IPS DF 4.7 (cell line): Measurements from ENCODE around the gene INPPL1.
"Not testable (repeated sequence)": the region's sequence is repeated elsewhere in the genome, so short reads cannot be mapped to it uniquely, and the experiment has no call there.

Source experiments
- DNase-seq: peaks from one replicate; pipeline ENCODE4 v3.0.0-alpha.2; 2013; ENCODE audit warnings: low spot score; ENCODE audit errors: extremely low read depth

The INPPL1 gene

GRCh38 chr11:72244060-72244360, 19.4 kb downstream of the INPPL1 start, which contains the start of gene PHOX2A:
PHOX2A (minus strand) TSS chr11:72244176; CDS start chr11:72244004, 172 bp downstream.
- no peak for DNase-seq

DNA sequence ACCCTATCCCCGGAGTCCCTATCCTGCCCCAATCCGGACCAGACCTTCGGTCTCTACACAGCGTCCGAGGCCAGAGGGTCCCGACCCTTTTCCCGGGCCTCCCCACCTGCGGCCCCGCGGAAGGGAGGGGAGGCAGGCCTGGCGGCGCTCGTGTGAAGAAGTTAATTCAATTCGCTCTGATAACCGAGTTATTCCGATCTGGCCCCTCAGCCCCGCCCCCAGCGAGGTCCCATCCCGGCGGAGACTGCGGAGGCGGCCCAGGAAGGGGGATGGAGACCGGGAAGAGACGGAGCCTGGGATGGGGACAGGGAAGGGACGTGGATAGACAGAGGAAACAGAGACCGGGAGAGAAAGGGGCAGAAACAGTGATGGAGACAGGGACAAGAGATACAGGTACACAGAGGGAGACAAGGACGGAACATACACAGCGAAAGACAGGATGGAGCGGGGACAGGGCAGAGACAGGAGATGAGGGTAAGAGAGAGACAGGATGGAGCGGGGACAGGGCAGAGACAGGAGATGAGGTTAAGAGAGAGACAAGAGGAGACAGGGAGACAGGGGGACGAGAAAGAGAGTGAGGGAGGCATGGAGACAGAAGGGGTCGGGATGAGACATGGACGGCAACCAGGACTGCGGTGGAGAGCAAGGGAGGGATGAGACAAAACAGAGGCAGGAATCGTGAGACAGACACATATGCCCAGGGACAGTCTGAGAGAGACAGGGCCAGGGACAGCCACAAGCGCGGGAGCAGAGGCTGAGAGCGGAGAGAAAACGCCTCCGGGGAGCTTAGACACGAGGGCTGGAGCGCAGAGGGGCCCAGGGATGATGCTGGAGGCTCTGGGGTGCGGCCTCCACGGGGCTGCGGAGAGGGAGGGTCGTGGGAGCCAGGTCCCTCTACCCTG, 20.0 kb downstream of the INPPL1 start:
- no peak for DNase-seq

GRCh38 chr11:72245263-72245816, 20.8 kb downstream of the INPPL1 start:
- DNase-seq: no peak

GRCh38 chr11:72247584-72247983, 23.0 kb downstream of the INPPL1 start:
- no peak for DNase-seq

- DNase-seq: no peak
These were observed 25.4 kb downstream of the INPPL1 start for GRCh38 chr11:72249961-72250360.

DNA sequence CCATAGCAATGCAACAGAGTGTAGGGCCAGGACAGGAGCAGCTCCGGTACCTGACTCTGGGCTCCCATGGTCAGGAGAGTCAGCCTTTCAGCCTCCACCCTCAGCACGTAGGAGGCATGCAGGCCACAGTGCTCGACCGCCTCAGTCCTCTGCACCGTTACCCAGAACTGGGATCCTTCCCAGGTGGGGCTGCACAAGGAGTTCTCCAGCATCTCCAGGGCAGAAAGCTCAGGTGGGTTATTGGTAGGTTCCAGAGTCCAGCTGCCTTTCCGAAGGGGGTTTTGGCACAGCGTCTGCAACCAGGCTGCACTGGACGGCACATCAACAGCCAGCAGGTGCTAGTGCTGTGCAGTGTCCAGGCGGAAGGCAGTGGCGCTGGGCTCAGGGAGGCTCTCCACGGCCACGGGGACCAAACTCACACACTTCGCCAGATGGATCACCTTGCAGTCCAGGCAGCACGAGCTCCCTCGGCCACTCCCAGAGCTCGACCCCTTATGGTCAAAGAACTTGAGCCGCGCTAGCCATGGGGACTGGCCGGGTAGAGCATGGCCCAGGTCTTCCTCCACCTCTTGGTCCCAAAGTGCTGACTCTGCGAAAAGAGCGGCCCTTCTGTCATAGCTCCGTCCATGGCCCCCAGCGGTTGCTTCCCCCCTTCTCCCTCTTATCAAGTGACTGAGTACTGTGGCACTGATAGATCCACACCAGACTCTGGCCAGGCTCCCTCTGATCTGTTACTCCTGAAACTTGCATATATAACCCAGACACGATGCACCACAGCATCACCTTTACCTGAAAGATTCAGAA, 26.3 kb downstream of the INPPL1 start:
- DNase-seq: no peak

- DNase-seq: no peak
These were observed 27.0 kb downstream of the INPPL1 start for GRCh38 chr11:72251614-72252013.

DNA sequence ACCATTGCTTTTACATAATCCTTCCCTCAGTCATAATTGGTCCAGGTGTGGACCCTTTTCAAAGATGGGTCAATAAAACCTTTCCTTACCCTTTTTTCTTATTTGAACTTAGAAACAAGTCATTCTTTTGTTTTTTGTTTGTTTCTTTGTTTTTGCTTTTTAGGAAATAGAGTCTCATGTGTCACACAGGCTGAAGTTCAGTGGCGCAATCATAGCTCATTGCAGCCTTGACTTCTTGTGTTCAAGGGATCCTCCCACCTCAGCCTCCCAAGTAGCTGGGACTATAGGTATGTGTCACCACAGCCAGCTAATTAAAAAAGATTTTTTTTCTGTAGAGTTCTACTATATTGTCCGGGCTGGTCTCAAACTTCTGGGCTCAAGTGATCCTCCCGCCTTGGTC, 28.8 kb downstream of the INPPL1 start:
- no peak for DNase-seq

DNA sequence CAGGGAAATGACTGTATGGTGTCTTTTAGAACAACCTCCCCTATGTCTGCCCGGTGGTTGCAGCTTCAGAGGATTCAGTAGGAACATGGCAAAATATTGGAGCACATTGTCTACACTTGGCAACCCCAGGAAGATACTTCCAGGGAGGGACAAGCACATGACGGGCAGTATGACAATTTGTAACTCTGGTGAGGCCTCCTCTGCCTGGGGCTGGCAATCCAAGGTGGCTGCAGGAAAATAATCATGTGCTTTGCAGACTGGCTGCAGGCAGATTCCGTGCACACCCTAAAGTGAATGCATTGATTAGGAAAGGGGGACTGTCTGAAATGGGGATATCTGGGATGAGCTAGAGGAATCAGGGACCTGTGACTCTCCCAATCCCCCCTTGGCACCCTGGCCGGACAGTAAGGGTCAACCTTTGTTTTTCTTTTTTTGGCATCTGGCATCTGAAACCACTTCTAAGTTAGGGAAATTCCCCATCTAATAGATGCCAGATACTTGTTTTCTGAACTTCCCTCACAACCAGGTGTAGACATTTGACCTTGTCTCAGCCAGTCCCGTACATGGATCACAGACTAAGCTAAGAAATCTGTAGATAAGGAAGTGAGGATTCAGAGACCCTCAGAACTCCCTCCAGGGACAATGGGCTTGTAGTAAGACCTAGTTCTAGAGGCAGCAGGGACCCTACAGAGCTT, 29.9 kb downstream of the INPPL1 start:
- DNase-seq: no peak

- no peak for DNase-seq
These were observed 33.0 kb downstream of the INPPL1 start for GRCh38 chr11:72257570-72257969.

- no peak for DNase-seq
These were observed 34.9 kb downstream of the INPPL1 start for GRCh38 chr11:72259490-72259889.

DNA sequence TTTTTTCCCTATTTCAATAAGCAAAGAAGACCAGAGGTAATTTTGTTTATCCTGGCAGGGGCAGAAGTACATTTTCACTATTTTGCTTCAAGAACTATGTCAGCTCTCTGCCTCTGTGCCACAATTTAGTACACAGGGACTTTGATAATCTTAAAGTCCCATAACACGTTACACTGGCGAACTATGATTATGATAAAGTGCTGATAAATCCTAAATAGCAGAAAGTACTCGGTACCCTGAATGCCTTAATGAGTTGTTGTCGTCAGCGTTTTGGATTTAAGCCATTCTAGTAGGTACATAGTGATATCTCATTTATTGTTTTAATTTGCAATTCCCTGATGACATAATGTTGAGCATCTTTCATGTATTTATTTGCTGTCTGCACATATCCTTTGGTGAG, 36.0 kb downstream of the INPPL1 start:
- DNase-seq: no peak

DNA sequence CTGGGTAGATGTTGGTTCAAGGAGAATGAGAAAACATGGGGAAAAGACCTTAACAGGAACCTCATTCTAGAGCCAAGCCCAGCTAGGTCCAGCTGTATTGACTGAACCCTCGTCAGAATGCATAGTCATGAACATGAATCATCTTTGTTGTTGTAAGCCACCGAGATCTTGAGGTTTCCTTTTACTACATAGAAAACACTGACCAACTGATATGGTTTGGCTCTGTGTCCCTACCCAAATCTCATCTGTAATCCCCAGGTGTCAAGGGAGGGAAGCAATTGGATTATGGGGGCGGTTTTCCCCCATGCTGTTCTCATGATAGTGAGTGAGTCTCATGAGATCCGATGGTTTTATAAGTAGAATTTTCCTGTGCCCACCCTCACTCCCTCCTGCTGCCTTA, 38.8 kb downstream of the INPPL1 start:
- no peak for DNase-seq

DNA sequence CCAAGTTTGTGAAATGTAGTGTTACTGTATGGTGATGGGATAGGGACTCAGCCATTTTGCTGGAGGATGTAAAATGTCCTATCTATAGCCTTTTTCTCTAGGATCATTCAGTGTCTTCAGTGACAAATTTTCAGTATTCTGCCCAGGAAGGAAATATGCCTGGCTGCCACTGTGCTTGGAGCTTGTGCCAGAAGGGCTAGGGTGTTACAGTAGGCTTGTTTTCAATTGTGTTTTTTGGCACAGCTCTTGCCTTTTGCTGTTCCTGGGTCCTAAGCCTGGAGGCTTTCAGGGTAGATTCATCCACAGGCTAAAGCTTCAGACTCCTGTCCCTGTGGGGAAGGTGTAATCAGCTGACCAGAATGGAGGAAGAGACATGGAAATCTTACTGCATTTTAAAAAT, 41.4 kb downstream of the INPPL1 start:
- no peak for DNase-seq

DNA sequence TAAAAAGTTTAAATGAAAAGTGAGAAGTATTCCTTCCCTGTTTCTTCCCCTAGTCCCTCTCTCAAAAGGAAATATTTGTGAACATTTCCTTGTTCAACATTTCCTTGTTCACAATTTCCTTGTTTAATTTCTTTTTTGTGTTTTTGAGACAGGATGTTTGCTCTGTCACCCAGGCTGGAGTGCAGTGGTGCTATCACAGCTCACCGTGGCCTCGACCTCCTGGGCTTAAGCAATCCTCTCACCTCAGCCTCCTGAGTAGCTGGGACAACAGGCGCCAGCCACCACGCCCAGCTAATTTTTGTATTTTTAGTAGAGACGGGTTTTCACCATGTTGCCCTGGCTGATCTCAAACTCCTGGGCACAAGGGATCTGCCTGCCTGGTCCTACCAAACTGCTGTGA, 42.4 kb downstream of the INPPL1 start:
- DNase-seq: not testable (repeated sequence)

- DNase-seq: no peak
These were observed 43.5 kb downstream of the INPPL1 start for GRCh38 chr11:72267956-72268617.

GRCh38 chr11:72271980-72272379, 47.4 kb downstream of the INPPL1 start:
- DNase-seq: no peak

DNA sequence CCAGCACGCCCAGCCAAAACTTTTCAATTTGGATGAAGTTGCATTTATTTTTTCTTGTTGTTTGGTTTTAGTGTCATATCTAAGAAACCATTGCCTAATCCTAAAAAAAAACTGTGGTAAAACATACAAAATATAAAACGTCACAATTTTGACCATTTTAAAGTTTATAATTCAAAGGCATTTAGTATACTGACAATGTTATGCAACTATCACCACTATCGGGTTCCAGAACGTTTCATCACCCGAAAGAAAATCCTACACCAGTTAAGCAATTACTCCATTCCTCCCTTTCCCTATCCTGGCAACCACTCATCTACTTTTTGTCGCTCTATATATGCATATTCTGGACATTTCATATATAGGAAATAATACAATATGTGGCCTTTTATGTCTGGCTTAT, 49.9 kb downstream of the INPPL1 start:
- DNase-seq: no peak

DNA sequence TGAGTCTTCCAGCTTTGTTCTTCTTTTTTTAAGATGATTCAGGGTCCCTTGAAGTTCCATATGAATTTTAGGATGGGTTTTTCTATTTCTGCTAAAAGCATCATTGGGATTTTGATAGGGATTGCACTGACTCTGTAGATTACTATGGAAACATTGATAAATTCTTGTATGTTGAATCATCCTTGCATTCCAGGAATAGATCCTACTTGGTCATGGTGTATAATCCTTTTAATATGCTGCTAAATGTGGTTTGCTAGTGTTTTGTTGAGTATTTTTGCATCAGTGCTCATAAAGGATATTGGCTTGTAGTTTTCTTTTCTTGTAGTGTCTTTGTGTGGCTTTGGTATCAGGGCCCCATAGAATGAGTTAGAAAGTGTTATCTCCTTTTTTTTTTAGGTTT, 54.3 kb downstream of the INPPL1 start:
- no peak for DNase-seq

DNA sequence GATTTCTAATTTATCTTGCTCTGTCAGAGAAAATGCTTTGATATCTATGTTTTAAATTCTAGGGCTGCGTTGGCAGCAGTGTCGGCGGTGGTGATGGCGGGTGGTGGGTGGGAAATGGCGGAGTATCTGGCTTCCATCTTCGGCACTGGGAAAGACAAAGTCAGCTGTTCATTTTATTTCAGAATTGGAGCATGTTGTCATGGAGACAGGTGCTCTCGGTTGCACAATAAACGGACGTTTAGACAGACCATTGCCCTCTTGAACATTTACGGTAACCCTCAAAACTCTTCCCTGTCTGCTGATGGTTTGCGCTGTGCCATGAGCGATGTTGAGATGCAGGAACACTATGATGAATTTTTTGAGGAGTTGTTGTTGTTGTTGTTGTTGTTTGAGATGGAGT, 55.5 kb downstream of the INPPL1 start:
- no peak for DNase-seq

DNA sequence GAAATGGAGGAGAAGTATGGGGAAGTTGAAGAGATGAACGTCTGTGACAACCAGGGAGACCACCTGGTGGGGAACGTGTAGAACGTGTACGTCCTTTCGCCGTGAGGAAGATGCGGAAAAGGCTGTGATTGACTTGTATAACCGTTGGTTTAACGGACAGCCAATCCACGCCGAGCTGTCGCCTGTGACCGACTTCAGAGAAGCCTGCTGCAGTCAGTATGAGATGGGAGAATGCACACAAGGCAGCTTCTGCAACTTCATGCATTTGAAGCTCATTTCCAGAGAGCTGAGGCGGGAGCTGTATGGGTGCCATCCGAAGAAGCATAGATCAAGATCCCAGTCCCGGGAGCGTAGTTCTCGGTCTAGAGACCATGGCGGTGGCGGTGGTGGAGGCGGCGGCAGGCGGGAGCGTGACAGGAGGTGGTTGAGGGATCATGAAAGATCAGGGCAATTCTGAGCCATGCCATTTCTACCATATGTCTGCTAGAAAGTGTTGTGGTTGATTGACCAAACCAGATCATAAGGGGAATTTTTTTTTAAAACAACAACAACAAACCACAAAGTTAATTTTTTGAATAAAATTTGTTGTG, 56.3 kb downstream of the INPPL1 start:
- no peak for DNase-seq
